CD4-positive, alpha-beta T cell treated with Interleukin-4 for 1 hour (primary cell): ENCODE data around the gene RNU6-9.

Source experiments
- DNase-seq, 2 donors: peaks; one replicate each; pipeline ENCODE4 v3.0.0-alpha.2; 2020 to 2022

The RNU6-9 gene

DNA sequence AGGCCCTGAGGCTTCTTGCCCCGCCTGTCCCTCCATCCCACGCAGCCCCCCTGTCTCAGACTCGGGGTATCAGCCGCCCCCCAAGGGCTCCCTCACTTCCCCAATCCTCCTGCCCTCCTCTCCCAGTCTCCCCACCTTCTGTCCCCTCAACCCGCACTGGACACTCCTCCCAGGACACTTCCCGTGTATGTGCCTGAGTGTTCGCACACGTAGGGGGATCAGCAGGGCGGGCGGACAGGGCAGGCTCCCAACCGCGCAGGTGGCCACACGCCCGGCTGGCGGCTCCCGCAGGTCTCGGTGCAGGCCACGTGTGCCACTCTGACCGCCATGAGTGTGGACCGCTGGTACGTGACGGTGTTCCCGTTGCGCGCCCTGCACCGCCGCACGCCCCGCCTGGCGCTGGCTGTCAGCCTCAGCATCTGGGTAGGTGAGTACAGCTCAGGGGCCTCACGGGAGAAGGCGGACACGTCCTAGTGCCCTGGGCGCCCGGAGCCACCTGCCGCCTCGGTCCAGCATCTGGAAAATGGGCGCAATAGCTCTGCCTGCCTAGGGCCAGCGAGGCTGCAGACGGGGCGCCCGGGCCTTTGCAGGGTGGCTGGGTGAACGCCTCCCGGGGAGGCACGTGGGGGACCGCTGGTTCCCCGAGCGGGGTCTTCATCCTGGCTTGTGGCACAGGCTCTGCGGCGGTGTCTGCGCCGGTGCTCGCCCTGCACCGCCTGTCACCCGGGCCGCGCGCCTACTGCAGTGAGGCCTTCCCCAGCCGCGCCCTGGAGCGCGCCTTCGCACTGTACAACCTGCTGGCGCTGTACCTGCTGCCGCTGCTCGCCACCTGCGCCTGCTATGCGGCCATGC, 26.1 kb downstream of the RNU6-9 start:
- no peak for DNase-seq

- DNase-seq = peak; percentile 79
Measured at GRCh38 chr19:920051-920864, 27.0 kb downstream of the RNU6-9 start.

DNA sequence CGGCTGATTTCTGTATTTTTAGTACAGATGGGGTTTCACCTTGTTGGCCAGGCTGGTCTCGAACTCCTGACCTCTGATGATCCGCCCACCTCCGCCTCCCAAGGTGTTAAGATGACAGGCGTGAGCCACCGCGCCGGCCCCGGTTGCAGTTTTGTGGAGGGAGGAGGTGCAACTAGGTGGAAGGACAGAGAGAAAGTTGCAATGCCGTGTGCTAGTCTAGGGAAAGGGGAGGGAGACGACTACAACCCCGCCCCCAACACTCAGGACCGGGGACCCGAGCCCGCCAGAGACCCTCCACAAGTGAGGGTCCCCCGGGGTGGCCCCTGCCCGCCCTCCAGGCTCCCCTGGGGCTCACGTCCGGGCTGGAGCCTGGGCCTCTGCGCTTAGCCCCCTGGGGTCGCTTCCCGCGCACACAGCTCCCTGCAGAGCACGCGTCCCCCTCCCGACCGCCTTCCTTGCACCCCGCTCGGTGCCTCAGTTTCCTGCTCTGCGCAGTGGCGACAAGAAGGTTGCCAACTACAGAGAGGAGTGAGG, 31.3 kb downstream of the RNU6-9 start:
- no peak for DNase-seq

- DNase-seq = no peak
Measured at GRCh38 chr19:925087-925525, 31.8 kb downstream of the RNU6-9 start.

DNA sequence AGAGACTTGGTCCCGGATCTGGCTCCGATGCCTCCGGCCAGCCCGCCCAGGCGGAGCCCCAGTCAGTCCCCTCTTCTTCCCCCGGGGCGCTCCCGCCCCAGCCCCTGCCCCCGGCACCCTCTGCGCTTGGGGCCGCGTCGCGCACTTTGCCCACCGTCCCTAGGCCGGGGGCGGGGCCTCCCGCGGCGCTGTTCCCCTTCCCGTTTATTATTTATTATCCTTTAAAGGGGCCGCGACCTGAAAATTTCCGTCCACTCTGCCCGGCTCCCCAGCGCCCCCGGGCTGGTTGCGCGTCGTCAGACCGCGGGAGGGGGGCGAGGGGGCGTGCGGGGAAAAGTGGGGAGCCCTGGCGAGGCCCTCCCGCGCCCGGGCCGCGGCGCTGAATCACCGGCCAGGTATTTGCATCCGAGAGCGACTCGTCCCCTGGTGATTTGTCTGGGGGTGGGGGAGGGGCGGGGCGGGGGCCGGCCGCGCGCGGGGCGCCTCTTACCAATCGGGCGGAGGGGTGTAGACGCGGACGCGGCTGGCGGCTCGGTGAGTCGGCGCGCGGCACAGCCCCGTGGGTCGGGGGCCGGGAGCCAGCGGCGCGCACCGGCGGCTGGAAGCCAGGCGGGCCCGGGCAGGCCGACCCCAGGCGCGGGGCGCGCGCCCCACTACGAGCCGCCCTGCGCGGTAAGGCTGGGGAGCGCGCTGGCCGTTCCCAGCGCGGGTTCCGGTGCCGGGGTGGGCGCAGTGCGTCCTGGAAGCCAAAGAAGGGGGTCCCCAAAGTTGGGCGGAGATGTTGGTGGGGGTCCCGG, 32.4 kb downstream of the RNU6-9 start, which contains the start of gene ARID3A:
Gene ARID3A (plus strand): TSS at position 510 of the 797 bp plus-strand sequence. CDS start 3,494 bp downstream, outside the sequence.
- DNase-seq = peak; percentile 68 to 83

GRCh38 chr19:926323-926588, 33.0 kb downstream of the RNU6-9 start:
- DNase-seq = no peak

GRCh38 chr19:926589-927350, 33.5 kb downstream of the RNU6-9 start:
- peak in 1 of 2 donors; percentile 56 for DNase-seq

DNA sequence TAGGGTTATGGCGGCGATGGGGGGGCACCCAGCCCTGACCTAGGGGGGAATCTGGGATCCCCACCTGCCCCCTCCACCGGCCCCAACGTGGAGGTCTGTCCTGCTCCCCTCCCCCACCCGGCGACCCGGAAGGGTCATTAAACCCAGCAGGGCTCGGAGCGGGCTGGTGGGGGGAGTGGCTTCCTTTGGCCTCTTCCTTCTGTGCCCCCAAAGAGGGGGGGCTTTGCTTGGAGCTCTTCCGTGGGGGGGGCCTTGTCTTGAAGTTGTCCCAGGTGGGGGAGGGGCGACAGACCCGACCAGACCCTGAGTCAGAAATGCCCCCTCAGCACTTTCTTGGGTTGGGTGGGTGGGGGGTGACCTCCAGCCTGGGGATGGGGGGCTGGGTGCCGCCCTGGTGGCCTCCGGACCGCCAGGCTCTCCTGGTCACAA, 34.1 kb downstream of the RNU6-9 start:
- DNase-seq = no peak

DNA sequence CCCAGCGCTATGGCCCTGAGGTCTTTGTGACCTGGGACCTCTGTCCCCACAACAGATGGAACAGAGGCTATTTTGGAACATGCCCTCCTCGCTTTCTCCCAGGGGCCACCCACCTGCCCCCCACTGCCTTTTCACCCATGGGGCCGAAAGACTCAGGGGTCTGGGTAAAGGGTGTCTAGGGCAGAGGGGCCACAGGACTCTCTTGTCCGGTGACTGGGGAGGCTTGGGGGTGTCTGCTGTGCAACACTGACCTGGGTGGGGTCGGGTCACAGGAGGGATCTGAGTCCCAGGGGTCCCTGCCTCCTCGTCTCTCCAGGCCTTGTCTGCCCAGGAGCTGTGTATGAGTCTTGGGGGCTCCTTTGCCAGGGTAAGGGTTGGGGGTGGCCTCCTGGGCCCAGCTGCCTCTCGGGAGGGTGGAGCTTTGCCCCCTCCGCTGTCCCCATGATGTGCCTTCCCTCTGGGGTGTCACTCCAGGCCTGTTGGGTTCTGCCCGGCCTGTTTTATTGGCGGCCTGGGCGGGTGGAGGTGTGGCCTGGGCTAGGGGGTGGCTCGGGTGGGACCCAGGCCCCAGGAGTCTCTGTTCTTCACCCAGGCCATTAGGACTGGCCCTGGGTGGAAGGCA, 34.6 kb downstream of the RNU6-9 start:
- DNase-seq = no peak

DNA sequence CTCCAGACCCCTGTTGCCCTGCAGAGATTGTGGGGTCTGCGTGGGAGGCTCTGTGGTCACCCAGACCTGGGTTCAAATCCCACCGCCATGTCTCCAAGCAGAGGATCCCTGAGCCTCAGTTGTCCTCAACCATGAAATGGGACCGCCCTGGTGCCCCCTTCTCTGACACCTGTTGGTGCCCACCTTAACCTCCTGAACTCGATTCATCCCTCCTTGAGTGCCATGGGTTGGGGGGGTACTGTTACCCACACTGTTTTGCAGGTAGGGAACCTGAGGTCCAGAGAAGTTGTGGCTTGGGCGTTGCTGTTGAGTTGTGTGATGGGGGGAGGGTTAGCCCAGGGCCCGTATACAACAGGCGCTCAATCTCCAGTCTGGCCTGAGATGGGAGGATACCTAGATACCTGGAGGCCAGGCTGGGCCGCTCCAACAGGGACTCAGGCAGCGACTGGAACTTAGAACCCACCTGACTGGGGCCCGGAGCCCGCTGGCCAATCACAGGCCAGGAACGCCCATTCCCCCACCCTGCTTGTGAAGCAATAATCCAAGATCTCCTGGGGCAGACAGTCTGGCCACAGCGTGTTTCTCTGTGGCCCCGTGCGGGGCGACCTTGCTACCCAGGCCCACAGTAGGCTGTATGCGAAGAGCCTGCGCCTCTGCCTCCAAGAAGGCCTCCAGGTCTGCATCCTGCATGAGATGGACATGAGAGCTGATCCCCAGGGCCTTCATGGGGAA, 35.4 kb downstream of the RNU6-9 start:
- DNase-seq = no peak

DNA sequence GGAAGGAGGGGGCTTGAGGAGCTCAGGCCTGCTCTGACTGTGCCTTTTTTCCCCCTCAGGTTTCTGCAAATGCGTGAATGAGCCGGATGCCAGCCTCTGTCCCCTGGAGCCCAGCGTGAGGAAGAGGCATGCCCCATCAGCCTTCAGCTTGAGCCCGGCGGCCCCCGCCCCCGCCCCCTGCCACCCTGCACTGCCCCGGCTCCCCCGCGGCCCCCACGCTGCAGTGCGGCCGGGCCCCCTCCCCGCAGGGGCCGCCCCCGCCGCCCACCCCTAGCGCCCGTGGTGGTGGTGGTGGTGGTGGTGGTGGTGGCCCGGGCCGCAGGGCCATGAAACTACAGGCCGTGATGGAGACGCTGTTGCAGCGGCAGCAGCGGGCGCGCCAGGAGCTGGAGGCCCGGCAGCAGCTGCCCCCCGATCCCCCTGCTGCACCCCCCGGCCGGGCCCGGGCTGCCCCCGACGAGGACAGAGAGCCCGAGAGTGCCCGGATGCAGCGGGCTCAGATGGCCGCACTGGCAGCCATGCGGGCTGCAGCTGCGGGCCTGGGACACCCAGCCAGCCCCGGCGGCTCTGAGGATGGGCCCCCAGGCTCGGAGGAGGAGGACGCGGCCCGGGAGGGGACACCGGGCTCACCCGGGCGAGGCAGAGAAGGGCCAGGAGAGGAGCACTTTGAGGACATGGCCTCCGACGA, 36.1 kb downstream of the RNU6-9 start:
- DNase-seq = no peak

GRCh38 chr19:929891-930258, 36.6 kb downstream of the RNU6-9 start:
- no peak for DNase-seq

DNA sequence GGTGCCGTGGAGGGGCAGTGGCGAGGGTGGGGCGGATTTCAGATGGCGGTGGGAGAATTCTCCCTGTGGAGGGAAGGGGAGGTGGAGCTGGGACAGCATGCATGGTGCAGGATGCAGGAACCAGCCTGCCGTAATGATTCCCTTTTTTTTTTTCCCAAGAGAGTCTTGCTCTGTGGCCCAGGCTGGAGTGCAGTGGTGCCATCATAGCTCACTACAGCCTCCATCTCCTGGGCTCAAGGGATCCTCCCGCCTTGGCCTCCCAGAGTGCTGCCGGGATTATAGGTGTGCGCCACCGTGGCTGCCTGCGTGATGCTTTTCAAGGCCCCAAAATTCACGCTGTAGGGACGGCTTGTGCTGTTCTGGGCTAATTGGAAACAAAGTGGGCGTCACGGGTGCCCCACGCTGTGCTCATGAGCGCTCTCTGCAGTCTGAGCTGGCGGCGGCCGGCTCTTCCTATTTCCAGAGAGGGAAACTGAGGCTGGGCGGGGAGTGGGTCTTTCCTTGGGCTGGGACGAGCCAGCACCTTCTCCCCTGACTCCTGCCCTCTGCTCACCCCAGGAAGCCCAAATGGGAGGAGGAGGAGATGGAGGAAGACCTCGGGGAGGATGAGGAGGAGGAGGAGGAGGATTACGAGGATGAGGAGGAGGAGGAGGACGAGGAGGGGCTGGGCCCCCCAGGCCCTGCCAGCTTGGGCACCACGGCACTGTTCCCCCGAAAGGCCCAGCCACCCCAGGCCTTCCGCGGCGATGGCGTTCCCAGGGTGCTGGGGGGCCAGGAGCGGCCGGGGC, 38.8 kb downstream of the RNU6-9 start:
- DNase-seq = no peak

- peak in 1 of 2 donors; percentile 33 for DNase-seq
Measured at GRCh38 chr19:932648-933552, 39.6 kb downstream of the RNU6-9 start.

DNA sequence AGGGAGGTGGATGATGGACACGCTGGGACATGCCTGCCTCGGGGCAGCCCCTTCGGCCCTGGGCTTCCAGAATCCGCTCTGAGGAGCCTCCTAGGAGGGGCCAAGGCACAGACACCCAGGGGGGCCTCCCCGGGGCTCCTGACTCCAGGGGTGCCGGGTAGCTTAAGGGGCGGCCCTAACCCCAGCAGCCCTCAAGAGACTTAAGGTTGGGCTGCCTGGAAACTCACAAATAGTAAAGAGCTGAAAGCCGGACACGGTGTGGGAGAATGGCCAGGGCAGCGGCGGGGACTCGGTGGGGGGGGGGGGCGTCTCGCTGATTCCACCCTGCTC, 40.2 kb downstream of the RNU6-9 start:
- DNase-seq = no peak

DNA sequence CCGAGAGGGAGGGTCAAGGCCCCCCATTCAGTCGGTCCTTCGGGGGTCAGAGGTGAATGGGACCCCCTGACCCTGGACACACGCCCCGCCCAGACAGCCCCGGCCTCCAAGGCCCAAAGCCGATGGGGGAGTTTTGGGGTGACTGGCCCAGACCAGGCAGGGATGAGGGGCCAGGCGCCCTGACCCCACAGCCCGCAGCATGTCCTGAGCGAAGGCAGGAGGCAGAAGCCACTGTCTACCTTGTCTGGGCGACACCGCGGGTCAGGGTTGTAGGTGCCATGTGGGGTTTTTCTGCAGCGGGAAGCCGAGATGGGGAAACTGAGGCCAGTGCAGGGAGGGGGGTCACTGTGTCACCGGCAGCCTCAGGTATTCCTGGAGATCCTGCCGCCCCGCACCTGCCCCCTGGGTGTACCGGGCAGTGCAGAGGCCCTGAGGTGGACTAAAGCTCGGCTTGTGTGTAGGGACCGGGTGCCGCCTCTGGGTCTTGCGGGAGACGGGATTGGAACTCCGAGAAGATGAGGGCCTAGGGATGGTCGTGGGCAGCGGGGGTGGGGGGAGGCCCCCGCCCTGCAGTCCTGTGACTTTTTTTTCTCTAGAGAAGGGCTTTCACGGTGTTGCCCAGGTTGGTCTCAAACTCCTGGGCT, 41.0 kb downstream of the RNU6-9 start:
- no peak for DNase-seq

- DNase-seq = peak in 1 of 2 donors; percentile 42
Measured at GRCh38 chr19:934865-935479, 41.7 kb downstream of the RNU6-9 start.

DNA sequence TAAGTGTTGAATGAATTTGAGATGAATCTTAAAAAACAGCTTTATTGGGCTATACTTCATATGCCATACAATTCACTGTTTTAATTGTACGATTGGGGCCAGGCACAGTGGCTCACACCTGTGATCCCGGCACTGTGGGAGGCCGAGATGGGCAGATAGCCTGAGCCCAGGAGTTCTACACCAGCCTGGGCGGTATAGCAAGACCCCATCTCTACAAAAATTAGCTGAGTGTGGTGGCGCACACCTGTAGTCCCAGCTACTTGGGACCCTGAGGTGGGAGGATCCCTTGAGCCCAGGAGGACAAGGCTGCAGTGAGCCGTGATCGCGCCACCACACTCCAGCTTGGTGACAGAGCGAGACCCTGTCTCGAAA, 42.9 kb downstream of the RNU6-9 start:
- DNase-seq = no peak
